SK-N-SH (cell line): ENCODE data around the gene CELSR2.

Source experiments
- CTCF ChIP-seq: fragments of 200-600 bp; sonication (generic); IDR thresholded peaks from 2 replicates; pipeline ENCODE4 v1.6.1; 2017; ENCODE audit warnings: antibody characterized with exemption, mild to moderate bottlenecking, moderate library complexity
- ELF1 ChIP-seq: IDR thresholded peaks from 2 replicates; pipeline ENCODE4 v1.4.0; 2012
- EP300 ChIP-seq, 2 experiments: IDR thresholded peaks; 2 replicates each; pipeline versions ENCODE4 v1.4.0 to v1.6.1; 2012; ENCODE audit warnings: borderline replicate concordance in 1 of 2, low read depth in 1 of 2, low read length in 1 of 2
- IRF3 ChIP-seq: fragments of 150-350 bp; IDR thresholded peaks from 2 replicates; pipeline ENCODE4 v1.6.1; 2016; ENCODE audit warnings: mild to moderate bottlenecking, low read depth, low read length
- MEF2A ChIP-seq: IDR thresholded peaks from 2 replicates; pipeline ENCODE4 v1.4.0; 2012; ENCODE audit warnings: low read depth, borderline replicate concordance
- PBX3 ChIP-seq: IDR thresholded peaks from 2 replicates; pipeline ENCODE4; 2012
- REST ChIP-seq: IDR thresholded peaks from 2 replicates; pipeline ENCODE4 v1.6.1; 2012; ENCODE audit warnings: mild to moderate bottlenecking, low read depth, low read length, moderate library complexity
- SIN3A ChIP-seq: IDR thresholded peaks from 2 replicates; pipeline ENCODE4 v1.6.1; 2012; ENCODE audit warnings: low read depth, mild to moderate bottlenecking, low read length, moderate library complexity, borderline replicate concordance
- USF2 ChIP-seq: fragments of 150-350 bp; IDR thresholded peaks from 2 replicates; pipeline ENCODE4 v1.6.1; 2017; ENCODE audit warnings: antibody characterized with exemption, low read length, low read depth, borderline replicate concordance
- YY1 ChIP-seq: IDR thresholded peaks from 2 replicates; pipeline ENCODE4 v1.4.0; 2012; ENCODE audit warnings: low read depth, mild to moderate bottlenecking

- TF ChIP-seq SIN3A (no peak), CTCF (no peak), MEF2A (no peak), REST (no peak), YY1 (no peak), USF2 (no peak), IRF3 (no peak), ELF1 (no peak), PBX3 (no peak), EP300 (IDR thresholded peaks at IDR 0.05; ENCODE audit: borderline replicate concordance in 1 of 2, low read depth in 1 of 2, low read length in 1 of 2) (no peak)
These were observed 7.0 kb upstream of the CELSR2 start for GRCh38 chr1:109242387-109242786.
